OCI-LY3 (cell line): ENCODE results near the gene ACTL10.
"Not testable (repeated sequence)": the region's sequence is repeated elsewhere in the genome, so short reads cannot be mapped to it uniquely, and the experiment has no call there.

ENCODE experiments used
- H2AFZ ChIP-seq: fragments of 200-600, 300-600 bp; shearing (Covaris generic); 2 replicates; pipeline ENCODE4 v1.6.0; 2014; ENCODE audit warnings: antibody characterized with exemption, low read depth, low read length
- H3K27ac ChIP-seq: fragments of 200-600, 300-600 bp; sonication (generic); 2 replicates; pipeline ENCODE4 v1.5.1; 2014; ENCODE audit warnings: mild to moderate bottlenecking, low read length, moderate library complexity, mixed read lengths
- H3K27me3 ChIP-seq: fragments of 200-600, 300-600 bp; sonication (generic); 2 replicates; pipeline ENCODE4 v1.6.1; 2014; ENCODE audit warnings: low read depth, low read length, mixed read lengths
- H3K36me3 ChIP-seq: fragments of 200-600, 300-600 bp; sonication (generic); replicated peaks from 2 replicates; pipeline ENCODE3; 2014; ENCODE audit warnings: low read depth, low read length, mixed read lengths
- H3K4me1 ChIP-seq: fragments of 300-600, 200-600 bp; sonication (generic); 2 replicates; pipeline ENCODE4 v1.6.1; 2014; ENCODE audit warnings: low read length, mixed read lengths
- H3K4me2 ChIP-seq: fragments of 200-600, 300-600 bp; sonication (generic); 2 replicates; pipeline ENCODE4 v1.6.1; 2014; ENCODE audit warnings: low read length, mixed read lengths
- H3K4me3 ChIP-seq: fragments of 300-600, 200-600 bp; sonication (generic); 2 replicates; pipeline ENCODE4 v1.5.1; 2014; ENCODE audit warnings: antibody characterized with exemption, mild to moderate bottlenecking, low read length, moderate library complexity
- H3K79me2 ChIP-seq: fragments of 300-600, 200-600 bp; shearing (Covaris generic); 2 replicates; pipeline ENCODE4 v1.6.1; 2014; ENCODE audit warnings: mild to moderate bottlenecking, low read length, mixed read lengths
- H3K9ac ChIP-seq: fragments of 300-600, 200-600 bp; shearing (Covaris generic); 2 replicates; pipeline ENCODE4 v1.6.0; 2014; ENCODE audit warnings: mild to moderate bottlenecking, low read length, moderate library complexity
- H3K9me3 ChIP-seq: fragments of 200-600, 300-600 bp; shearing (Covaris generic); 2 replicates; pipeline ENCODE4 v1.6.1; 2014; ENCODE audit warnings: low read length, mixed read lengths; ENCODE audit not compliant: insufficient read depth
- H4K20me1 ChIP-seq: fragments of 200-600, 300-600 bp; sonication (generic); 2 replicates; pipeline ENCODE4 v1.6.1; 2016; ENCODE audit warnings: low read length, mixed read lengths; ENCODE audit not compliant: insufficient read depth
- EZH2phosphoT487 ChIP-seq: fragments of 200-600 bp; shearing (Covaris generic); IDR thresholded peaks from 2 replicates; pipeline ENCODE4 v1.6.1; 2018; ENCODE audit warnings: antibody characterized with exemption, mixed run types, low read depth
- TF ChIP-seq, protein P1 (sequence below): fragments of 200-600, 300-600 bp; sonication (generic); IDR thresholded peaks from 2 replicates; pipeline ENCODE4 v1.5.1; 2014; ENCODE audit warnings: antibody characterized with exemption, low read length, low read depth

The ACTL10 gene

DNA sequence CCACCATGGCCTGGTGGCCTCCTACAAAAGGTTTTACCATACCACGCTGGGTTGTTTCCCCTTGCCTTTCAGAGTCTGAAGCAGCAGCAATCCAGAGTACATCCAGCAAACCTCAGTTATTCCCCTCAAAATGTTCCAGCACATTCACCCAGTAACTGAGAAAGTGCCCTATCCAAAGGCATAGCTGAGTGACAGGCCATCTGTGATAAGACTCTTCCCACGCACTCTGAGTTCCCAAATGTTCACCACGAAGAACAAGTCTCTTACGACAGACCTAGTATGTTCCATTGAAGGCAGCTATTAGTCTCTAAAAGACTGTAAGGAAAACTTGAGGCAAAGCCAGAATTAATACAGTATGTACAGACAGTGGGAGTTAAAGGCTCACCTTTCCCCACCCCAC, 36.2 kb upstream of the ACTL10 start:
- Histone ChIP-seq H3K4me2 (no peak overlapping the region), H3K4me1 (no peaks in the 10 kb centered on the region), H3K79me2 (no peaks in the 10 kb centered on the region), H3K4me3 (no peak overlapping the region), H3K9ac (no peak overlapping the region), H2AFZ (no peak overlapping the region), H3K27me3 (no peaks in the 10 kb centered on the region), H4K20me1 (no peaks in the 10 kb centered on the region), H3K9me3 (no peaks in the 10 kb centered on the region), H3K27ac (no peak overlapping the region), H3K36me3 (peaks cover 14% of the 10 kb centered on the region)
- no peak for TF ChIP-seq EZH2phosphoT487
- TF ChIP-seq, protein P1, sequence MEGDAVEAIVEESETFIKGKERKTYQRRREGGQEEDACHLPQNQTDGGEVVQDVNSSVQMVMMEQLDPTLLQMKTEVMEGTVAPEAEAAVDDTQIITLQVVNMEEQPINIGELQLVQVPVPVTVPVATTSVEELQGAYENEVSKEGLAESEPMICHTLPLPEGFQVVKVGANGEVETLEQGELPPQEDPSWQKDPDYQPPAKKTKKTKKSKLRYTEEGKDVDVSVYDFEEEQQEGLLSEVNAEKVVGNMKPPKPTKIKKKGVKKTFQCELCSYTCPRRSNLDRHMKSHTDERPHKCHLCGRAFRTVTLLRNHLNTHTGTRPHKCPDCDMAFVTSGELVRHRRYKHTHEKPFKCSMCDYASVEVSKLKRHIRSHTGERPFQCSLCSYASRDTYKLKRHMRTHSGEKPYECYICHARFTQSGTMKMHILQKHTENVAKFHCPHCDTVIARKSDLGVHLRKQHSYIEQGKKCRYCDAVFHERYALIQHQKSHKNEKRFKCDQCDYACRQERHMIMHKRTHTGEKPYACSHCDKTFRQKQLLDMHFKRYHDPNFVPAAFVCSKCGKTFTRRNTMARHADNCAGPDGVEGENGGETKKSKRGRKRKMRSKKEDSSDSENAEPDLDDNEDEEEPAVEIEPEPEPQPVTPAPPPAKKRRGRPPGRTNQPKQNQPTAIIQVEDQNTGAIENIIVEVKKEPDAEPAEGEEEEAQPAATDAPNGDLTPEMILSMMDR, result no peak

DNA sequence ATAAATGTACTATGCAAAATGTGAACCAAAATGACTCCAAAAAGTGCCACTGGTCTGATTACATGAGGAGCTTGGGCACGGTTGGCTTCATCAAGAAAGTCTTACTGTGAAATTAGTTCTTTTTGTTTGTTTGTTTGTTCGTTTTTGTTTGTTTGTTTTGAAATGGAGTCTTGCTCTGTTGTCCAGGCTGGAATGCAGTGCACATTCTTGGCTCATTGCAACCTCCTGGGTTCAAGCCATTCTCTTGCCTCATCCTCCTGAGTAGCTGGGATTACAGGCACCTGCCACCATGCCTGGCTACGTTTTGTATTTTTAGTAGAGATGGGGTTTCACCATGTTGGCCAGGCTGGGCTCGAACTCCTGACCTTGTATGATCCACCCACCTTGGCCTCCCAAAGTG, 34.8 kb upstream of the ACTL10 start:
- not testable (repeated sequence) for H3K9me3 ChIP-seq, H3K4me3 ChIP-seq, H3K79me2 ChIP-seq, H4K20me1 ChIP-seq, H3K4me2 ChIP-seq, H2AFZ ChIP-seq, H3K27ac ChIP-seq, H3K27me3 ChIP-seq, H3K4me1 ChIP-seq, H3K9ac ChIP-seq
- peaks cover 13% of the 10 kb centered on the region for H3K36me3 ChIP-seq

DNA sequence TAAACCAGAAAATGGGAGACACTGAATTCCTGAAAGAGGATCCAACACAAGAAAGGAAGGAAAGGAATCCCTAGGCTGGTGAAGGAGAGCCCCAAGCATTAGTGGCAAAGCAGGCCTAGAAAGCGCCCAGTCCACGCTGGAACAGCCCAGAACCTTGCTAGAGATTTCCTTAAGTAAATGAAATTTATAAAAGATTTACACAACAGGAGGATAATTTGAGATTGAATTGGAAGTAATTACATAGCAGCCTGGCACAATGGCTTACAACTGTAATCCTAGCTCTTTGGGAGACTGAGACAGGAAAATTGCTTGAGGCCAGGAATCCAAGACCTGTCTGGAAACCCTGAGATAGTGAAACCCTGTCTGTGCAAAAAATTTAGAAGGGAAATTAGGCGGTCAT, 31.4 kb upstream of the ACTL10 start:
- no peaks in the 10 kb centered on the region for H4K20me1 ChIP-seq
- H3K9me3 ChIP-seq, result no peaks in the 10 kb centered on the region
- no peak overlapping the region for H3K4me3 ChIP-seq
- no peaks in the 10 kb centered on the region for H3K27me3 ChIP-seq
- no peaks in the 10 kb centered on the region for H3K79me2 ChIP-seq
- TF ChIP-seq, protein P1, result no peak
- no peak for TF ChIP-seq EZH2phosphoT487
- no peak overlapping the region for H3K4me2 ChIP-seq
- no peak overlapping the region for H3K9ac ChIP-seq
- H3K27ac ChIP-seq, result no peak overlapping the region
- no peak overlapping the region for H2AFZ ChIP-seq
- peaks cover 13% of the 10 kb centered on the region for H3K36me3 ChIP-seq
- no peaks in the 10 kb centered on the region for H3K4me1 ChIP-seq

DNA sequence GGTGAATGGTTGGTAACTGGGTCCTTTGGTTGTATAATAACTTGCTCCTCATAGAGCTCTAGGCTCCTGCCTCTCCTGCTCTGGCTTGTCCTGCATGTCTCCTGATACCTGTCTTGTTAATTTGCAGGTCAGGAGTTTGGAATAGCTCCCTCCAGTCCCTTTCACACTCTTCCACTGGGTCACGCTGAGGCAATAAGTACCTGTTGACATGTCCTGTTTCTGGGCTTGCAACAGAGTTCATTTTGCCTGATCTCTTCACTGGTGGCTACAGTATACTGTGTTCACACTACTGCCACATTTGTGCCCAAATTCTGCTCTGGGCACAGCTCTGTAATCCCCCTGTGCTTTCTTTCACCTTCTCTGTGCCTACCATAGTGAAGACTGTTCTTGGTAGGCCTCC, 30.0 kb upstream of the ACTL10 start:
- Histone ChIP-seq H3K9ac (no peak overlapping the region), H3K79me2 (no peaks in the 10 kb centered on the region), H3K4me2 (no peak overlapping the region), H3K4me1 (no peaks in the 10 kb centered on the region), H3K36me3 (peaks cover 17% of the 10 kb centered on the region), H4K20me1 (no peaks in the 10 kb centered on the region), H3K9me3 (no peaks in the 10 kb centered on the region), H3K27ac (no peak overlapping the region), H2AFZ (no peak overlapping the region), H3K4me3 (no peak overlapping the region), H3K27me3 (no peaks in the 10 kb centered on the region)
- TF ChIP-seq, protein P1, result no peak
- TF ChIP-seq EZH2phosphoT487, result no peak

DNA sequence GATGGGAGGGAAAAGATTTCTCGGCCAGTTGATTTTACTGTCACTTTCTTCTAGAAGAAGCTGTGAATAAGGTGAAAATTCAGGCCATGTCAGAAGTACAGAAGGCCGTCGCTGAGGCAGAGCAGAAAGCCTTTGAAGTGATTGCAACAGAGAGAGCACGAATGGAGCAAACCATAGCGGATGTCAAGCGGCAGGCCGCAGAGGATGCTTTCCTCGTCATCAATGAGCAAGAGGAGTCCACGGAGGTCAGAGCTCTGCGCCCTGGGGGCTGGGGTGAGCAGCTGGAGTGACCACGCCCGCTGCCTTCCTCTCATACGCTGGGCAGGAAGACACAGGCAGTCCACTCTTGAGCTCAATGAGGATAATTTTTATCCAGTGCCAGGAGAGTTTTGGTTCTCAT, 26.5 kb upstream of the ACTL10 start:
- H3K79me2 ChIP-seq, result no peaks in the 10 kb centered on the region
- H3K4me1 ChIP-seq, result no peaks in the 10 kb centered on the region
- H3K36me3 ChIP-seq, result peaks cover 26% of the 10 kb centered on the region
- H3K4me3 ChIP-seq, result no peak overlapping the region
- H3K27ac ChIP-seq, result no peak overlapping the region
- no peak overlapping the region for H3K4me2 ChIP-seq
- no peaks in the 10 kb centered on the region for H3K9me3 ChIP-seq
- H2AFZ ChIP-seq, result no peak overlapping the region
- TF ChIP-seq, protein P1, result no peak
- TF ChIP-seq EZH2phosphoT487, result no peak
- no peak overlapping the region for H3K9ac ChIP-seq
- no peaks in the 10 kb centered on the region for H3K27me3 ChIP-seq
- no peaks in the 10 kb centered on the region for H4K20me1 ChIP-seq
